GM18951 (cell line): ENCODE measurements around the gene SLC28A1.

ENCODE experiments used
- POLR2A ChIP-seq: IDR thresholded peaks from 4 replicates; pipeline ENCODE4 v1.6.1; 2011; ENCODE audit warnings: mild to moderate bottlenecking; ENCODE audit not compliant: insufficient read length, insufficient read depth; ENCODE audit errors: extremely low read depth
- in situ Hi-C: fragments of 300-500 bp; cut with MboI; formaldehyde crosslinking; loops from one replicate; pipeline ENCODE4 v1.12.0; 2022; ENCODE audit warnings: low sequenced_read_pairs, mixed read lengths, inconsistent platforms; ENCODE audit not compliant: unreplicated experiment

SLC28A1 gene

GRCh38 chr15:84880822-84881519 lies 3.5 kb upstream of the SLC28A1 start:
- TF ChIP-seq POLR2A: no peak
- in situ Hi-C loops: loop anchor here (25.0 kb wide), 1 partner anchor 294 kb away; no protein-coding TSS in a partner anchor

GRCh38 chr15:84881520-84881830 lies 3.0 kb upstream of the SLC28A1 start:
- in situ Hi-C loops: loop anchor here (25.0 kb wide), 1 partner anchor 294 kb away; no protein-coding TSS in a partner anchor
- TF ChIP-seq POLR2A: no peak

GRCh38 chr15:84883466-84883865 lies 996 bp upstream of the SLC28A1 start:
- TF ChIP-seq POLR2A: no peak
- in situ Hi-C loops: loop anchor here (25.0 kb wide), 1 partner anchor 296 kb away; no protein-coding TSS in a partner anchor

DNA sequence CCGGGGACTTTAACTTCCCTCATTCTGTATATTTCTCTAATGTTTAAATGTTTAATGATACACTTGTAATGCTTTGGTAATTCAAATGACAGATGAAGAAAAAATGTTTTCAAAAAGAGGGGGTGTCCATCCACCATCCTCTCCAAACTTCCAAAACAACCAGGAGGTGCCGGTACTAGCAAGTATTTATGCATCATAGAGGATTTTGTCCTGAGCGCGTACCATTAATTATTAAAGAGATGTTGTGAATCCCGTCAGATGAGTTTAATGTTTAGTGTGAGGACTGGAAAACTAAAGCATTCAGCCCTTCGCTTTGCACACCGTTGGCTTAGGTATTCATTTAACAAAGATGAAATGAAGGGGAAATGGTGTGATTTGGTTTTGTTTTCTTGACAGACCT lies 1.3 kb downstream of the SLC28A1 start:
- in situ Hi-C loops: loop anchor here (25.0 kb wide), 1 partner anchor 298 kb away; no protein-coding TSS in a partner anchor
- no peak for TF ChIP-seq POLR2A

DNA sequence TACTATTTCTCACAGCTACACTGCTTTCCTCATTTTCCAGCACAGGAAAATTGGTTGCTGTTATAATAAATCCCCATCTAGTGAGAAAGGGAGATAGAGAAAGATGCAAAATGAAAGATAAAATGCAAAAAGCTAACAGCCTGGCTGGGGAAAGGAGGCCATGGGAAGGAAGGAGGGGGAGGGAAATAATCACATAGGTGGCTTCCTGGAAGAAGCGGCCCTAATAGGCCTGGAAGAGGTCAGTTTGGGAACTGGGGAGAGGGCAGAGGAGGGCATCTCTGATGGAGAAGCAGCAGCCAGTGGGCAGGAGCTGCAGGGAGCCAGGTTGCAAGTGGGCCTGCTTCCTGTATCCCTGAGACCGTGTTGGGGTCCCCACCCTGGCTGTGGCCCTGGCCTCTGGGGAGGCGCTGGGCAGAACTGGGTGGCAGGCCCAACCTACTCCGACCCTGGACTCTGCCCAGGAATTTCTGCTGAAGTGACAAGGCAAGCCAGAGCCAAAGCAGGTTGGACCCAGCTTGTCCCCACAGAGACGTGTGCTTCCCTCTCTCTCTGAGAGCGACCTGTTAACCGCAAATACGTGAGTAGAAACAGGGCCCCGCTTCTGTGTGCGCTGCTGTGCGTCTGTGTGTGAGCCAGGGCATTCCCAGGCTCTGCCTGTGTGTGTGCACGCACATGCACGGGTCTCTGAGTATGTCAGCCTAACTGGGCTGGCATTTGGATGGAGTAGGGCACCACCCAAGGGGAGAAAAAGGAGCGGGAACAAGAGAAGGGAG lies 1.9 kb downstream of the SLC28A1 start:
- in situ Hi-C loops: loop anchor here (25.0 kb wide), 1 partner anchor 299 kb away; no protein-coding TSS in a partner anchor
- no peak for TF ChIP-seq POLR2A

DNA sequence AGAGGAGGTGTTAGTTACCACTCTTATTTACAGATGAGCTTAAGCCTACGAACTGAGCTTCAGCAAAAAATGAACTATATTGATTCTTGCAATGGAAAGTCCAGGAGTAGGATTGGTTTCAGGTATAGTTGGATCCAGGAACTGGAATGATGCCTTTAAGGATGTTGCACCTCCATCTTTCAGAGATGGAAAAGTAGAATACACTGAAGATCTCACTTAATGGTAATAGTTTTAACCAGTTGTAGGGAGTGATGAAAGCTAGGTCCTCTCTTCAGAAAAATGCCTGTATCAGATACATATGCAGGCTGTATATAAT lies 2.5 kb downstream of the SLC28A1 start:
- TF ChIP-seq POLR2A: no peak
- in situ Hi-C loops: loop anchor here (25.0 kb wide), 1 partner anchor 300 kb away; no protein-coding TSS in a partner anchor

DNA sequence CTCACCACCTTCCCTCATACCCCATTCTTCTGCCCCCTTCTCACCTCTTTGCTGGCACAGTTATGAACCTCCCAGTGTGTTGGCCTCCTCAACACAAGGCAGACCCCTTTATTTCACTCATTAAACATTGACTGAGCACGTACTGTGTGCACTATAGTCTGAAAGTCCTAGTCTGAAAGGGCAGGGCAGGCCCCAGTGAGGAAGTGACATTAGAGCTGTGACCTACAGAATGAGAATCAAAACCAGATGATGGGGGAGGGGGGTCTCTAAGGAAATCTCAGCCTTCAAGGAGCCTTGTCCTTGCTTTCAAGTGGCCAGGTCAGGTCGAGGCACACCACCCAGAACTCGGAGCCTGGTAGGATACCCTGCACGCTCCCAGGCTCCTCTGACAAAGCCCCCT lies 3.5 kb downstream of the SLC28A1 start:
- in situ Hi-C loops: loop anchor here (25.0 kb wide), 1 partner anchor 301 kb away; no protein-coding TSS in a partner anchor
- no peak for TF ChIP-seq POLR2A

- in situ Hi-C loops: loop anchor here (25.0 kb wide), 1 partner anchor 301 kb away; no protein-coding TSS in a partner anchor
- TF ChIP-seq POLR2A: no peak
Observed at GRCh38 chr15:84888639-84889038, 4.2 kb downstream of the SLC28A1 start.

- in situ Hi-C loops: loop anchor here (25.0 kb wide), 1 partner anchor 302 kb away; no protein-coding TSS in a partner anchor
- TF ChIP-seq POLR2A: no peak
Observed at GRCh38 chr15:84889313-84889990, 5.0 kb downstream of the SLC28A1 start.

DNA sequence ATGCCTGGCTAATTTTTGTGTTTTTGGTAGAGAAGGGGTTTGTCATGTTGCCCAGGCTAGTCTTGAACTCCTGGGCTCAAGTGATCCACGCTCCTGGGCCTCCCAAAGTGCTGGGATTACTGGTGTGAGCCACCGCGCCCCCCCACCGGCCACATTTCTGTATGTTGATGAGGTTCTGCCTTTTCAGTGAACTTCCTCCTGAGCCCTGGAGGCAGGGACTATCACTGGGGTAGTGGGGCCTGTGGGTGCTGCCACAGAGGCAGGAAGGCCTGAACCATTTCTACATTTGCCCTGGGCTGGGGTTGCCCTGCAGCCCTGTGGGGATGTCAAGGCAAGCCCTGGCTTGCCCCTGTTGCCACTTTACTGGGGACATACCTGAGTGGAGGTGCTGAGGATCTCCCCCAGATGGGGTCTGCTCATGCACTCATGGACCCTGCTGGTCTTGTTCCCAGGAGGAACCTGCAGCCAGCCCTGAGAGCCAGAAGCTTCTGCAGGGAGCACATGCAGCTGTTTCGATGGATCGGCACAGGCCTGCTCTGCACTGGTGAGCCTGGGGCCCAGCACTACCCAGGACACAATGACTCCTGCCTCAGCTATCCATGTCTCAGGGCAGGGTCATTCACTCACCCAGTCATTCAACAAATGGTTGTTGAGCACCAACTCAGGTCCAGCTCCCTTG lies 5.7 kb downstream of the SLC28A1 start:
- TF ChIP-seq POLR2A: no peak
- in situ Hi-C loops: loop anchor here (25.0 kb wide), 1 partner anchor 303 kb away; no protein-coding TSS in a partner anchor

DNA sequence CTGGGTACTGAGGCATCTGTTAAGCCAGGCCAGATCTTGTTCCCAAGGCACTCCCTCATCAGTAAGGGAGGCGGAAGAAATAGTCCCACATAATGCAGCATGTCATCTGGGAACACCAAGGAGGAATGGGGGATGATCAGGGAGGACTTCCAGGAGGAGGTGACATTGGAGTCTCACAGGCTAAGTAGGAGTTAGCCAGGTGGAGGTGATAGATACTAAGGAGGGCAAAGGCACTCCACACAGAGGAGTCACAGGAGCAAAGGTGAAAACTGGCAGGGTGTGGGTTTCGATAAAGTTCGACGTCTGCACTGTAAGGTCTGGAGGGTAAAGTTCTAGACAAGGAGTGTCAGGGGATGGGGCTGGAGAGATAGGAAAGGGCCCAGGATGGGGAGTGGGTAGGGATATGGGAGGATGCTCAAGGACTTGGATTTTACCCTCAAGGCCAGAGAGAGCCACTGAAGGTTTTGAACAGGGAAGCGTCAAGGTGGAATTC lies 6.3 kb downstream of the SLC28A1 start:
- TF ChIP-seq POLR2A: no peak
- in situ Hi-C loops: loop anchor here (25.0 kb wide), 1 partner anchor 303 kb away; no protein-coding TSS in a partner anchor

DNA sequence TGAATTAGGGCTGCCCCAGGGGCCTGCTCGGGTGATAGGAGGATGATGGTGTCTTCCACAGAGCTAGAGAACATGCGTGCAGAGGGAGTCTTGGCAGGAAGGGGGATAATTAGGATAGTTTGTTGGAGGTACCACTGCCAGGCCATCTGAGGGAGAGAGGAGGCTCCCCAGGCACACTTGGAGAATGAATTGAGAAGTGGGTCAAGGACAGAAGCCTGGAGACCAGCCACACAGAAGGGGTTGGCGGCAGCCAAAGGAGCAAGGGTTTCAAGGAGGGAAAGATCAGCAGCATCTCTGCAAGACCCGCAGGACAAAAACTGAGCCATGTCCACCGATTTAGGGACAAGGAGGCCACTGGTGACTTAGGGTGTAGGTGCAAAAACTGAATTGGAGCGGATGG lies 6.9 kb downstream of the SLC28A1 start:
- in situ Hi-C loops: loop anchor here (25.0 kb wide), 1 partner anchor 304 kb away; no protein-coding TSS in a partner anchor
- TF ChIP-seq POLR2A: no peak
